H1 (cell line): ENCODE measurements around the gene ARMH1. TPM values are rescaled to one million over a fixed set of nuclear protein-coding genes. Genes with fewer than 3 reads are reported as not detected.
A peak's percentile ranks its signal among the peaks of the same experiment; 100 is the strongest.

Experiments
- CTCF ChIA-PET: fragments of 300-600 bp; sonication (Branson Sonifier 250); formaldehyde crosslinking; loops from one replicate; lab custom pipeline; 2021; ENCODE audit not compliant: partially characterized antibody; lab: Charles Lee
- POLR2A ChIA-PET: fragments of 300-600 bp; sonication (Branson Sonifier 250); formaldehyde crosslinking; loops from one replicate; lab custom pipeline; 2021; ENCODE audit warnings: inconsistent platforms; ENCODE audit not compliant: partially characterized antibody; lab: Charles Lee
- DNase-seq, 2 experiments: peaks; one replicate each; pipeline versions ENCODE4 v3.0.0 to v3.0.0-alpha.2; 2010 to 2022; ENCODE audit warnings: low spot score in 2 of 2, low read depth in 1 of 2, mixed read lengths in 1 of 2
- FAIRE-seq: peaks from 2 replicates; lab custom pipeline; 2011; peaks lifted over from hg19 to GRCh38; lab: Jason Lieb, UNC
- H2AFZ ChIP-seq: 2 replicates; pipeline ENCODE4 v1.8.1; 2012; ENCODE audit warnings: low read length, inconsistent platforms
- H2AK5ac ChIP-seq: 2 replicates; pipeline ENCODE4 v1.6.1; 2013; ENCODE audit warnings: low read depth, low read length
- H2BK120ac ChIP-seq: replicated peaks from 2 replicates; pipeline ENCODE3; 2013; ENCODE audit warnings: low read depth, low read length, inconsistent platforms
- H2BK12ac ChIP-seq: 2 replicates; pipeline ENCODE4 v1.6.1; 2013; ENCODE audit warnings: low read depth, low read length
- H2BK15ac ChIP-seq: 2 replicates; pipeline ENCODE4 v1.6.1; 2013; ENCODE audit warnings: low read length
- H2BK20ac ChIP-seq: 2 replicates; pipeline ENCODE4 v1.6.1; 2013; ENCODE audit warnings: low read length
- H2BK5ac ChIP-seq: 2 replicates; pipeline ENCODE4 v1.6.1; 2013; ENCODE audit warnings: low read depth, low read length
- H3K14ac ChIP-seq: 2 replicates; pipeline ENCODE4 v1.6.1; 2013; ENCODE audit warnings: inconsistent platforms; ENCODE audit not compliant: insufficient read length
- H3K18ac ChIP-seq: 2 replicates; pipeline ENCODE4 v1.6.1; 2013; ENCODE audit warnings: low read length; ENCODE audit errors: extremely low read depth
- H3K23ac ChIP-seq: 2 replicates; pipeline ENCODE4 v1.6.1; 2013; ENCODE audit warnings: inconsistent platforms; ENCODE audit not compliant: insufficient read length
- H3K23me2 ChIP-seq: 2 replicates; pipeline ENCODE4 v1.6.1; 2013; ENCODE audit warnings: low read depth, low read length
- H3K27ac ChIP-seq: 2 replicates; pipeline ENCODE4 v1.6.1; 2011; ENCODE audit warnings: low read depth, low read length, inconsistent platforms
- H3K27me3 ChIP-seq, 4 experiments: replicated peaks in 1 of 4; 1 replicate in 1 of 4; 2 replicates in 3 of 4; pipeline versions ENCODE4 v1.6.1 to v1.8.1; 2011 to 2013; ENCODE audit warnings: low read length in 3 of 4, mild to moderate bottlenecking in 3 of 4, inconsistent platforms in 2 of 4, mixed read lengths in 2 of 4, moderate library complexity in 1 of 4; ENCODE audit not compliant: control insufficient read depth in 3 of 4, insufficient read depth in 3 of 4; ENCODE audit errors: extremely low read depth in 1 of 4
- H3K36me3 ChIP-seq, 4 experiments: 2 replicates each; pipeline versions ENCODE4 v1.6.1 to v1.8.1; 2011 to 2013; ENCODE audit warnings: mild to moderate bottlenecking in 4 of 4, low read length in 3 of 4, moderate library complexity in 2 of 4, control low read depth in 1 of 4, inconsistent platforms in 1 of 4; ENCODE audit not compliant: insufficient read depth in 4 of 4, control insufficient read depth in 2 of 4
- H3K4ac ChIP-seq: replicated peaks from 2 replicates; pipeline ENCODE3; 2013; ENCODE audit warnings: low read length, low read depth, mixed read lengths, inconsistent platforms; ENCODE audit not compliant: insufficient read length
- H3K4me1 ChIP-seq, 4 experiments: replicated peaks in 1 of 4; 1 replicate in 1 of 4; 2 replicates in 3 of 4; pipeline versions ENCODE4 v1.6.1 to v1.8.1; 2011 to 2013; ENCODE audit warnings: low read length in 3 of 4, inconsistent platforms in 2 of 4, mixed read lengths in 1 of 4; ENCODE audit not compliant: insufficient read depth in 4 of 4, control insufficient read depth in 3 of 4
- H3K4me2 ChIP-seq, 2 experiments: 2 replicates each; pipeline versions ENCODE4 v1.6.1 to v1.8.1; 2011 to 2013; ENCODE audit warnings: low read depth in 2 of 2, low read length in 2 of 2, control low read depth in 1 of 2, inconsistent platforms in 1 of 2, mild to moderate bottlenecking in 1 of 2; ENCODE audit not compliant: insufficient read depth in 1 of 2
- H3K4me3 ChIP-seq, 4 experiments: fragments of 200-600, 300-600 bp in 1 of 4; sonication (generic), shearing (Covaris generic), sonication (Bioruptor Twin) in 1 of 4; 2 replicates each; pipeline versions ENCODE4 v1.5.1 to v1.8.1; 2011 to 2016; ENCODE audit warnings: low read length in 4 of 4, low read depth in 3 of 4, control low read depth in 2 of 4, inconsistent platforms in 2 of 4, mild to moderate bottlenecking in 2 of 4, mixed read lengths in 1 of 4, moderate library complexity in 1 of 4; ENCODE audit not compliant: insufficient read depth in 2 of 4; ENCODE audit errors: extremely low read depth in 1 of 4
- H3K56ac ChIP-seq: replicated peaks from 2 replicates; pipeline ENCODE3; 2013; ENCODE audit warnings: low read depth, mild to moderate bottlenecking, mixed read lengths, low read length, inconsistent platforms; ENCODE audit not compliant: insufficient read length
- H3K79me1 ChIP-seq: 2 replicates; pipeline ENCODE4 v1.6.1; 2013; ENCODE audit warnings: low read depth, low read length, control low read depth
- H3K79me2 ChIP-seq, 2 experiments: 2 replicates each; pipeline versions ENCODE4 v1.6.1 to v1.8.1; 2012 to 2013; ENCODE audit warnings: low read length in 2 of 2, mild to moderate bottlenecking in 2 of 2, inconsistent platforms in 1 of 2; ENCODE audit not compliant: insufficient read depth in 2 of 2, control insufficient read depth in 1 of 2
- H3K9ac ChIP-seq, 4 experiments: replicated peaks in 1 of 4; 1 replicate in 1 of 4; 2 replicates in 3 of 4; pipeline versions ENCODE4 v1.6.1 to v1.8.1; 2011 to 2013; ENCODE audit warnings: low read depth in 3 of 4, low read length in 3 of 4, control low read depth in 2 of 4, mild to moderate bottlenecking in 2 of 4, moderate library complexity in 2 of 4, inconsistent platforms in 1 of 4; ENCODE audit errors: extremely low read depth in 1 of 4
- H3K9me3 ChIP-seq, 2 experiments: 2 replicates each; pipeline versions ENCODE4 v1.6.1 to v1.8.1; 2012 to 2013; ENCODE audit warnings: mild to moderate bottlenecking in 2 of 2, moderate library complexity in 2 of 2, control low read depth in 1 of 2, inconsistent platforms in 1 of 2, low read depth in 1 of 2, low read length in 1 of 2, mixed read lengths in 1 of 2; ENCODE audit not compliant: insufficient read depth in 2 of 2
- H4K20me1 ChIP-seq, 2 experiments: replicated peaks in 1 of 2; 2 replicates each; pipeline versions ENCODE3 to v1.8.1; 2011 to 2013; ENCODE audit warnings: inconsistent platforms in 2 of 2, low read length in 2 of 2, mild to moderate bottlenecking in 1 of 2; ENCODE audit not compliant: insufficient read depth in 2 of 2, control insufficient read depth in 1 of 2
- H4K5ac ChIP-seq: 2 replicates; pipeline ENCODE4 v1.6.1; 2013; ENCODE audit warnings: low read length, low read depth, mixed read lengths, inconsistent platforms; ENCODE audit not compliant: insufficient read length
- H4K8ac ChIP-seq: 2 replicates; pipeline ENCODE4 v1.8.0; 2013; ENCODE audit warnings: mild to moderate bottlenecking, moderate library complexity, low read length, inconsistent platforms; ENCODE audit not compliant: insufficient read depth; ENCODE audit errors: extremely low read depth
- H4K91ac ChIP-seq: replicated peaks from 2 replicates; pipeline ENCODE3; 2013; ENCODE audit warnings: low read length, mixed read lengths, inconsistent platforms; ENCODE audit not compliant: insufficient read length
- KDM1A ChIP-seq: fragments of 200-600, 300-600 bp; sonication (generic); IDR thresholded peaks from 2 replicates; pipeline ENCODE4 v1.7.1; 2016; ENCODE audit warnings: mild to moderate bottlenecking, low read length, borderline replicate concordance
- KDM5A ChIP-seq: fragments of 200-600 bp; IDR thresholded peaks from 2 replicates; pipeline ENCODE4 v1.7.1; 2012; ENCODE audit warnings: mild to moderate bottlenecking, low read length, inconsistent platforms, mixed read lengths
- NRF1 ChIP-seq: IDR thresholded peaks from 2 replicates; pipeline ENCODE4 v1.6.1; 2011; ENCODE audit warnings: mild to moderate bottlenecking, low read depth, low read length, improper control_type of control experiment
- SIN3A ChIP-seq, 2 experiments: IDR thresholded peaks in 1 of 2; conservative IDR thresholded peaks in 1 of 2; 2 replicates each; pipeline ENCODE4 v1.6.1; 2011 to 2012; ENCODE audit warnings: low read length in 2 of 2, improper control_type of control experiment in 1 of 2, low read depth in 1 of 2, mild to moderate bottlenecking in 1 of 2
- WGBS, 2 experiments: shearing (Covaris generic) in 1 of 2; methylation state at CpG; one replicate each; pipeline versions ENCODE4 v1.1.6 to v1.1.7; 2013 to 2015; ENCODE audit warnings: low lambda C conversion rate in 2 of 2, mixed read lengths in 2 of 2, inconsistent platforms in 1 of 2, low coverage in 1 of 2, missing lambda C conversion rate in 1 of 2; ENCODE audit not compliant: insufficient replicate concordance in 2 of 2, insufficient coverage in 1 of 2, insufficient read length in 1 of 2; ENCODE audit errors: extremely low coverage in 1 of 2, missing lambda C conversion rate in 1 of 2; 5-methylcytosine and 5-hydroxymethylcytosine counted together
- polyA plus RNA-seq, 7 experiments: library from polyadenylated mRNA; depleted of rRNA in 3 of 7; stranded (reverse) in 5 of 7; unstranded in 2 of 7; fragments of >200 nt in 5 of 7; fragments of 200-250 nt in 2 of 7; gene quantifications; 1 replicate in 5 of 7; 2 replicates in 1 of 7; 4 replicates in 1 of 7; pipeline versions ENCODE4 v1.2.1 to v1.2.3, GENCODE V29; 2011 to 2013; ENCODE audit warnings: missing spikeins in 2 of 7, mixed read lengths in 2 of 7
- total RNA-seq: library from RNA; stranded (reverse); fragmentation: NEBNext Ultra II Directional; extraction: Animal tissue kit (Norgen Biotek cat#: 25700); gene quantifications from 2 replicates; pipeline ENCODE4 v1.2.1, GENCODE V29; 2021

The ARMH1 gene
- total and polyA plus RNA-seq, 2 of the 8 experiments (the other 6 are each of a cell fraction or from before 2014, with no cell fraction given): 0.82 to 0.85 TPM

GRCh38 chr1:44723064-44723463 lies 48.5 kb downstream of the ARMH1 start:
- H2BK120ac ChIP-seq: no peak overlapping the region
- H3K9me3 ChIP-seq: no peaks in the 10 kb centered on the region
- H4K8ac ChIP-seq: no peak overlapping the region; the same call in 1 of the 2 replicates
- no peak overlapping the region for H4K5ac ChIP-seq
- ChIA-PET CTCF (interaction anchor here (0.8 to 1.4 kb wide), 5 partner anchors 9 to 100 kb away, joined by 3 to 4 read pairs (median 3); partner anchors contain the start of gene BTBD19), POLR2A (interaction anchor here (0.7 to 22.5 kb wide), 6 partner anchors 10 to 173 kb away, joined by 3 to 428 read pairs (median 77); partner anchors contain the start of genes BEST4, KIF2C, RNU5D-1 and RPS8)
- H2BK15ac ChIP-seq: no peak overlapping the region
- no peak overlapping the region for H2BK5ac ChIP-seq
- no peak for DNase-seq
- no peak overlapping the region for H4K91ac ChIP-seq
- H2AFZ ChIP-seq: no peak overlapping the region; the same call in 1 of the 2 replicates
- H3K56ac ChIP-seq: no peak overlapping the region
- no peak overlapping the region for H3K4ac ChIP-seq
- no peak overlapping the region for H3K9ac ChIP-seq
- no peak overlapping the region for H3K4me2 ChIP-seq
- no peak for FAIRE-seq
- WGBS, 2 experiments: 95% methylated on average over 9 of the region's 9 CpGs; no CpG with 5 or more reads in 1 of the 2 experiments
- no peak overlapping the region for H2AK5ac ChIP-seq
- H3K27me3 ChIP-seq: no peaks in the 10 kb centered on the region
- peak overlapping the region; percentile 40; the same call in 1 of the 2 replicates for H2BK12ac ChIP-seq
- no peak overlapping the region for H3K18ac ChIP-seq
- H3K14ac ChIP-seq: no peak overlapping the region
- peaks cover 0 to 1% (median 0%) of the 10 kb centered on the region in 4 experiments; a peak in 3 of 7 replicates for H3K4me1 ChIP-seq
- no peak for TF ChIP-seq SIN3A (conservative IDR thresholded peaks at IDR 0.05 in 1 of 2, IDR thresholded peaks at IDR 0.05 in 1 of 2; ENCODE audit: low read depth in 1 of 2, low read length in 2 of 2)
- no peak for TF ChIP-seq NRF1
- no peak for TF ChIP-seq KDM1A
- TF ChIP-seq KDM5A: no peak
- no peaks in the 10 kb centered on the region for H3K79me2 ChIP-seq
- no peak overlapping the region for H2BK20ac ChIP-seq
- no peak overlapping the region for H3K23ac ChIP-seq
- no peak overlapping the region for H3K27ac ChIP-seq
- H4K20me1 ChIP-seq: no peaks in the 10 kb centered on the region
- H3K4me3 ChIP-seq: no peak overlapping the region
- no peaks in the 10 kb centered on the region for H3K23me2 ChIP-seq
- H3K79me1 ChIP-seq: no peaks in the 10 kb centered on the region
- H3K36me3 ChIP-seq: no peaks in the 10 kb centered on the region
